Keratinocyte (primary cell): Measurements from ENCODE around the gene IFITM10.

Experiments
- CTCF ChIP-seq, 3 experiments: IDR thresholded peaks in 1 of 3; conservative IDR thresholded peaks in 1 of 3; optimal IDR thresholded peaks in 1 of 3; 2 replicates in 2 of 3; 3 replicates in 1 of 3; pipeline versions ENCODE3 to v1.5.1; 2011; ENCODE audit warnings: low read length in 3 of 3, mild to moderate bottlenecking in 3 of 3, moderate library complexity in 2 of 3, control low read depth in 1 of 3, inconsistent platforms in 1 of 3; ENCODE audit not compliant: insufficient read depth in 2 of 3; ENCODE audit errors: extremely low read depth in 1 of 3
- EZH2 ChIP-seq: IDR thresholded peaks from one replicate; pipeline ENCODE4 v1.6.1; 2012; ENCODE audit warnings: inconsistent platforms, mild to moderate bottlenecking, low read length, moderate library complexity

- no peak for TF ChIP-seq CTCF (optimal IDR thresholded peaks at IDR 0.05 in 1 of 3, IDR thresholded peaks at IDR 0.05 in 1 of 3, conservative IDR thresholded peaks at IDR 0.05 in 1 of 3; ENCODE audit: extremely low read depth in 1 of 3, insufficient read depth in 2 of 3, low read length in 3 of 3)
- no peak for TF ChIP-seq EZH2
Measured at GRCh38 chr11:1770061-1770460, 19.7 kb upstream of the IFITM10 start.
